Gastroesophageal sphincter (tissue), 3 donors: ENCODE data around the gene CATSPER3.

Experiments used
- CTCF ChIP-seq, 4 experiments: fragments of 200-600 bp in 2 of 4; fragments of 450-650 bp in 2 of 4; sonication (generic) in 1 of 4; IDR thresholded peaks; one replicate each; pipeline ENCODE4 v1.5.1; 2017 to 2019; ENCODE audit warnings: antibody characterized with exemption in 4 of 4, mild to moderate bottlenecking in 2 of 4, moderate library complexity in 2 of 4
- POLR2AphosphoS5 ChIP-seq: sonication (generic); formaldehyde crosslinking; IDR thresholded peaks from one replicate; pipeline ENCODE4 v1.6.1; 2017; ENCODE audit warnings: antibody characterized with exemption

- TF ChIP-seq CTCF (IDR thresholded peaks at IDR 0.05) (no peak), POLR2AphosphoS5 (no peak)
Measured at GRCh38 chr5:134964359-134965270, 3.1 kb upstream of the CATSPER3 start.
